Trophoblast cell (in vitro differentiated cells and primary cell): Measurements from ENCODE around the gene LENEP.

Source experiments
- DNase-seq, 2 donors: peaks; one replicate each; pipeline ENCODE4 v3.0.0-alpha.2; 2016
- H2AFZ ChIP-seq: 2 replicates; pipeline ENCODE4 v1.6.1; 2013; ENCODE audit warnings: low read length, moderate library complexity, mild to moderate bottlenecking; ENCODE audit not compliant: insufficient read depth, poor library complexity
- H2AK5ac ChIP-seq: 2 replicates; pipeline ENCODE4 v1.6.1; 2013; ENCODE audit warnings: mild to moderate bottlenecking, low read length
- H2BK120ac ChIP-seq: 2 replicates; pipeline ENCODE4 v1.6.1; 2013; ENCODE audit warnings: low read length, mild to moderate bottlenecking, moderate library complexity; ENCODE audit not compliant: insufficient read depth, poor library complexity
- H2BK12ac ChIP-seq: 2 replicates; pipeline ENCODE4 v1.6.1; 2013; ENCODE audit warnings: mild to moderate bottlenecking, low read length, moderate library complexity
- H2BK5ac ChIP-seq: 2 replicates; pipeline ENCODE4 v1.6.1; 2013; ENCODE audit warnings: low read length, low read depth, moderate library complexity, mild to moderate bottlenecking; ENCODE audit not compliant: poor library complexity
- H3K14ac ChIP-seq: 2 replicates; pipeline ENCODE4 v1.6.1; 2013; ENCODE audit warnings: mild to moderate bottlenecking, low read length
- H3K18ac ChIP-seq: 2 replicates; pipeline ENCODE4 v1.6.1; 2013; ENCODE audit warnings: mild to moderate bottlenecking, low read length
- H3K23ac ChIP-seq: 2 replicates; pipeline ENCODE4 v1.6.1; 2013; ENCODE audit warnings: low read length
- H3K27ac ChIP-seq: 2 replicates; pipeline ENCODE4 v1.5.1; 2013; ENCODE audit warnings: low read depth, mild to moderate bottlenecking, inconsistent platforms, low read length, moderate library complexity
- H3K27me3 ChIP-seq: 2 replicates; pipeline ENCODE4 v1.6.1; 2013; ENCODE audit warnings: inconsistent platforms, mild to moderate bottlenecking, low read length, moderate library complexity; ENCODE audit not compliant: insufficient read depth
- H3K36me3 ChIP-seq, 2 experiments: 1 replicate in 1 of 2; 2 replicates in 1 of 2; pipeline ENCODE4 v1.6.1; 2013; ENCODE audit warnings: low read length in 2 of 2, mild to moderate bottlenecking in 2 of 2, moderate library complexity in 1 of 2; ENCODE audit not compliant: insufficient read depth in 2 of 2, control insufficient read depth in 1 of 2
- H3K4ac ChIP-seq: 2 replicates; pipeline ENCODE4 v1.6.1; 2013; ENCODE audit warnings: low read depth, mild to moderate bottlenecking, low read length, moderate library complexity
- H3K4me1 ChIP-seq, 2 experiments: 1 replicate in 1 of 2; 2 replicates in 1 of 2; pipeline ENCODE4 v1.6.1; 2013; ENCODE audit warnings: low read length in 2 of 2, mild to moderate bottlenecking in 2 of 2, moderate library complexity in 1 of 2; ENCODE audit not compliant: insufficient read depth in 2 of 2, control insufficient read depth in 1 of 2
- H3K4me2 ChIP-seq: 2 replicates; pipeline ENCODE4 v1.6.1; 2013; ENCODE audit warnings: inconsistent platforms, mild to moderate bottlenecking, low read length, moderate library complexity
- H3K4me3 ChIP-seq: 2 replicates; pipeline ENCODE4 v1.5.1; 2013; ENCODE audit warnings: mild to moderate bottlenecking, low read depth, low read length, inconsistent platforms
- H3K79me1 ChIP-seq: one replicate; pipeline ENCODE4 v1.6.1; 2013; ENCODE audit warnings: low read length
- H3K79me2 ChIP-seq: 2 replicates; pipeline ENCODE4 v1.6.1; 2013; ENCODE audit warnings: low read length, mild to moderate bottlenecking; ENCODE audit not compliant: control insufficient read depth, insufficient read depth, poor library complexity
- H3K9ac ChIP-seq: 2 replicates; pipeline ENCODE4 v1.6.1; 2013; ENCODE audit warnings: mild to moderate bottlenecking, low read length
- H3K9me3 ChIP-seq: 2 replicates; pipeline ENCODE4 v1.6.1; 2013; ENCODE audit warnings: low read depth, mild to moderate bottlenecking, control low read depth, inconsistent platforms, low read length; ENCODE audit not compliant: insufficient read depth
- H4K12ac ChIP-seq: 2 replicates; pipeline ENCODE4 v1.6.1; 2013; ENCODE audit warnings: low read depth, mild to moderate bottlenecking, low read length, moderate library complexity
- H4K8ac ChIP-seq: 2 replicates; pipeline ENCODE4 v1.6.1; 2013; ENCODE audit warnings: low read depth, mild to moderate bottlenecking, low read length, moderate library complexity
- H4K91ac ChIP-seq: one replicate; pipeline ENCODE4 v1.6.1; 2013; ENCODE audit warnings: low read depth, mild to moderate bottlenecking, low read length, moderate library complexity
- whole genome bisulfite sequencing: extraction: QIAGEN DNeasy Blood & Tissue Kit; methylation state at CpG from one replicate; pipeline ENCODE4 v1.1.7; 2013; ENCODE audit warnings: missing lambda C conversion rate; ENCODE audit not compliant: insufficient read length, insufficient coverage; ENCODE audit errors: extremely low coverage; 5-methylcytosine and 5-hydroxymethylcytosine counted together

Gene LENEP

DNA sequence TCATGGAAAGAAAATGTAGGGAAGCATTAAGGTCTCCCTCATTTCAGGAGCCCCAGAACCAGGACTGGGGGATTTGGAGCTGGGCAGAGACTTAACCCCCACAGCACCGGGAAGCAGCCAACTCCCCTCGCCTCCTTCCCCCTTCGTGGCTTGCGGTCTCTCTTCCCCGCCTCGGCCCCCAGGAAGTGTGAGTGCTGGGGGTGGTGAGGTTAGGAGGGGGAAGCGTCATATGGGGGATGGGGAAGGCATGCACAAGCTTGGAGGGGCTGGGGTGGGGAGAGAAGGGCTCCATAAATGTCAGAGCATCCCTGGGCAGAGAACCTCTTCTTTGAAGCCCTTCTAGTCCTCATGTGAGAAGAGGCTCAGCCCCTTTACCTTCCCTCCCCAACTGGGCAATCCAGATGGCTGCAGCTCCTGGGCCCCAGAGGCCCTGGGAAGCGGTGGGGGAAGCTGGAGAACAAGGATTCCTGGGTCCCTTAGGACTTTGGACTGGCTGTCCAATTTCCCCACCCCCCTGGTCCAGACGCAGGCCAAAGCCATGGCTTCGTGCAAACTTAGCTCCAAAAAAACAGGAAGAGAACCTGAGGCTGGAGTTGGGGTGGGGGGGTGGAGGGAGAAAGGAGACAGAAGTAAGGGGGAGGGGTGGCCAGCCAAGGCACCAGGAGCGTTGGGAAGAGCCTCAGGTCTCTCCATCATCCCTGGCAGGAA is 17.0 kb downstream of the LENEP start:
- no peak overlapping the region for H3K9ac ChIP-seq

GRCh38 chr1:155011004-155011416 is 17.6 kb downstream of the LENEP start:
- H3K9ac ChIP-seq: no peak overlapping the region
- no peak overlapping the region for H2BK12ac ChIP-seq
- no peak overlapping the region for H3K4me2 ChIP-seq
- no peaks in the 10 kb centered on the region for H3K79me1 ChIP-seq
- H4K91ac ChIP-seq: no peak overlapping the region
- no peak for DNase-seq
- no peak overlapping the region for H2AK5ac ChIP-seq
- no peak overlapping the region for H3K18ac ChIP-seq
- no peaks in the 10 kb centered on the region for H3K9me3 ChIP-seq
- H3K36me3 ChIP-seq: peaks cover 24 to 32% of the 10 kb centered on the region in 2 experiments
- H3K14ac ChIP-seq: no peak overlapping the region
- H3K23ac ChIP-seq: no peak overlapping the region
- H3K79me2 ChIP-seq: peaks cover 3% of the 10 kb centered on the region
- no peaks in the 10 kb centered on the region for H3K27me3 ChIP-seq
- H3K4ac ChIP-seq: peak overlapping the region; percentile 43
- H3K4me3 ChIP-seq: no peak overlapping the region
- H3K4me1 ChIP-seq: peaks cover 11 to 20% of the 10 kb centered on the region in 2 experiments
- no peak overlapping the region for H4K12ac ChIP-seq
- no CpG with 5 or more reads among the region's 5 CpGs for WGBS
- no peak overlapping the region for H2BK5ac ChIP-seq
- H2BK120ac ChIP-seq: no peak overlapping the region
- H4K8ac ChIP-seq: no peak overlapping the region
- no peak overlapping the region for H3K27ac ChIP-seq
- no peak overlapping the region for H2AFZ ChIP-seq

More for the DNA sequence above, 17.0 kb downstream of the LENEP start:
- WGBS: no CpG with 5 or more reads among the region's 11 CpGs
- Histone ChIP-seq H3K4ac (no peak overlapping the region), H4K12ac (no peak overlapping the region), H3K79me2 (peaks cover 3% of the 10 kb centered on the region), H2BK120ac (no peak overlapping the region), H4K91ac (no peak overlapping the region), H3K27ac (no peak overlapping the region), H3K4me2 (no peak overlapping the region), H3K79me1 (no peaks in the 10 kb centered on the region), H2AFZ (no peak overlapping the region), H3K4me1 (peaks cover 11 to 20% of the 10 kb centered on the region in 2 experiments), H3K14ac (no peak overlapping the region), H3K27me3 (no peaks in the 10 kb centered on the region), H3K36me3 (peaks cover 18 to 26% of the 10 kb centered on the region in 2 experiments), H2BK5ac (no peak overlapping the region), H3K18ac (no peak overlapping the region), H4K8ac (no peak overlapping the region), H3K23ac (no peak overlapping the region), H2BK12ac (no peak overlapping the region), H2AK5ac (no peak overlapping the region), H3K9me3 (no peaks in the 10 kb centered on the region), H3K4me3 (no peak overlapping the region)
- no peak for DNase-seq

DNA sequence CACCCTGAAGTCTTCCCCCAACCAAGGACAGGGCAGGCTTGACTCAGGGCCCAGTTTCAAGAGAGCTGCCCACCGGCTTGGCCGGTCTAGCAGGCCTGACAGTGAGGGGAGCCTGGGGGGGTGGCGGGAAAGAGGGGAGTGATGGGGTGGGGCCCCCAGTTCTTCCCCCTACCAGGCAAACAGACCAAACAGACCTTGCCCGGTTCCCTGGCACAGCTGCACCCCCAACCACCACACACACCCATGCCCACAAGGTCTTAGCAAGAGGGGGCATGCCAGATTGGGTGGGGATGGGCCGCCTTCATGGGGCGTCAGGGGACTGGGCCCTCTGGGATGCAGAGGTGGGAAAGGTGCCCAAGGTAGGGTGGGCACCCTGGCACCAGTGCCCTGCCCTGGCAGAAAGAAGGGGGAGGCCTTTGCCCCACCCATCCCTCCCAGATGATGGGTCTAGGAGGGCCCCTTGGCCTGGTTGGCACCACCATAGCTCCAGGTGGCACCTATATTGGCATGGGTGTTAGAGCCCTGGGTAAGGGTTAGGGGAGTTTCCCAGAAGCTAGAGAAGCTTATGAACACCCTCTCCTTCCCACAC is 18.1 kb downstream of the LENEP start:
- H3K4me1 ChIP-seq: peaks cover 11 to 18% of the 10 kb centered on the region in 2 experiments
- no peak overlapping the region for H2BK120ac ChIP-seq
- no peak overlapping the region for H3K9ac ChIP-seq
- peaks cover 3% of the 10 kb centered on the region for H3K79me2 ChIP-seq
- no peak overlapping the region for H3K14ac ChIP-seq
- H4K91ac ChIP-seq: no peak overlapping the region
- H2BK12ac ChIP-seq: no peak overlapping the region
- no peak overlapping the region for H3K4me2 ChIP-seq
- peaks cover 1% of the 10 kb centered on the region for H3K9me3 ChIP-seq
- DNase-seq: no peak
- no peak overlapping the region for H2AFZ ChIP-seq
- H3K23ac ChIP-seq: no peak overlapping the region
- H3K18ac ChIP-seq: no peak overlapping the region
- H3K4me3 ChIP-seq: no peak overlapping the region
- peaks cover 29 to 32% of the 10 kb centered on the region in 2 experiments for H3K36me3 ChIP-seq
- H3K4ac ChIP-seq: no peak overlapping the region
- H3K79me1 ChIP-seq: peaks cover under 1% of the 10 kb centered on the region
- no peak overlapping the region for H4K12ac ChIP-seq
- H2BK5ac ChIP-seq: no peak overlapping the region
- H2AK5ac ChIP-seq: no peak overlapping the region
- no CpG with 5 or more reads among the region's 6 CpGs for WGBS
- H4K8ac ChIP-seq: no peak overlapping the region
- no peak overlapping the region for H3K27ac ChIP-seq
- no peaks in the 10 kb centered on the region for H3K27me3 ChIP-seq

DNA sequence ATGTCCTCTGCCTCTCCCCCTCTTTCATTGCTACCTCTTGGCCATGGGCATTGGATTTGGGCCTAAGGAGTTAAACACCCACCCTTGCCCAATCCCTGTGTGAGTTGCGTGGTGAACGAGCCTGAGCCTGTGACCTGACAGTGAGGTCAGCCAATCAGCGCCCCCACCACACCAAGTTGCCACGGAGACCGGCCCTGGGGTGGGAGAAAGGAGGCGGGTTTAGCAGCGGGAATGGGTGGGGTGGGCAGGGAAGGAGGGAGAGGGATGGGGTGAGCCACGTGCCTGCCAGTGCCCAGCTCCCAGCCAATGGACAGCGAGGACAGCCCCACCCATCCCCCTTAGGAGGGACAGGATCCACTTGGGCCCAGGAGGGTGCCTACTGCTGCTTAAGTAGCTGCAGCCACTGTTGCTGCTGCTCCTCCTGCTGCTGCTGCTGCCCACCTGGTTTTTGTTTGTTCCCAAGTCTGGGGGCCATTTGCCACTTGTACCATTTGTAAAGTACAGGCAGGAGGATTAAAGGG is 18.7 kb downstream of the LENEP start:
- Histone ChIP-seq H3K9me3 (peaks cover 1% of the 10 kb centered on the region), H3K36me3 (peaks cover 31 to 32% of the 10 kb centered on the region in 2 experiments), H2BK12ac (no peak overlapping the region), H3K79me2 (peaks cover 3% of the 10 kb centered on the region), H3K4ac (no peak overlapping the region), H2AK5ac (no peak overlapping the region), H3K27me3 (no peaks in the 10 kb centered on the region), H3K4me1 (peaks cover 14 to 22% of the 10 kb centered on the region in 2 experiments), H3K23ac (no peak overlapping the region), H4K91ac (no peak overlapping the region), H3K14ac (no peak overlapping the region), H3K18ac (no peak overlapping the region), H2BK5ac (no peak overlapping the region), H4K8ac (no peak overlapping the region), H2BK120ac (no peak overlapping the region), H3K4me2 (no peak overlapping the region), H3K9ac (no peak overlapping the region), H2AFZ (no peak overlapping the region), H3K79me1 (peaks cover 6% of the 10 kb centered on the region), H4K12ac (no peak overlapping the region), H3K27ac (no peak overlapping the region), H3K4me3 (no peak overlapping the region)
- no CpG with 5 or more reads among the region's 9 CpGs for WGBS
- DNase-seq: no peak
